Measurements from ENCODE around the gene KCNJ12.
"Not testable (repeated sequence)": the region's sequence is repeated elsewhere in the genome, so short reads cannot be mapped to it uniquely, and the experiment has no call there.

KCNJ12 gene

DNA sequence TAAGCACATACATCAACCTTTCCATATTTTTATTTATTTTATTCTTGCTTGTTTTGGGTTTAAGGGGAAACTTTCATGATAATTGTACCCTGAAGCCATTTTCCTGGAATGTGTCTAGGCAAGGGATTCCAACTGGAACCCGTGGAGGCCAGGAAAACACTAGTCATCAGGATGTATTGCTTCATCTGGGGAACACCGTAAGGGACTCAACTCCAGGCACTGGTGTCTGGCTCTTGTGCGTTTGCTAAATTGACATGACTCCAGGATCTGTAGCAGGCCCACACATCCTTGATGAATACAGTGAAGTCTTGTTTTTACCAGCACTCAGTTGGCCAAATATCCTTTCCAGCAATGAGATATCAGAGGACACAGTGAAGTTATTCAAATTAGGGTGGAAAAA lies 51.6 kb downstream of the KCNJ12 start:
- H3K4me3 ChIP-seq (ENCODE audit: low read length); H3K27ac ChIP-seq (ENCODE audit: low read depth, low read length); H3K9ac ChIP-seq (ENCODE audit: low read length); H3K27me3 ChIP-seq (ENCODE audit: control insufficient read depth, insufficient read depth, low read length); H3K4me1 ChIP-seq (ENCODE audit: control insufficient read depth, insufficient read depth, low read length); H3K36me3 ChIP-seq (ENCODE audit: control insufficient read depth, insufficient read depth, low read length): not testable (repeated sequence)

GRCh38 chr17:21428752-21429424 lies 52.7 kb downstream of the KCNJ12 start:
- H3K27ac ChIP-seq (ENCODE audit: low read depth, low read length); H3K9ac ChIP-seq (ENCODE audit: low read length); H3K27me3 ChIP-seq (ENCODE audit: control insufficient read depth, insufficient read depth, low read length); H3K4me1 ChIP-seq (ENCODE audit: control insufficient read depth, insufficient read depth, low read length); H3K4me3 ChIP-seq (ENCODE audit: low read length); H3K36me3 ChIP-seq (ENCODE audit: control insufficient read depth, insufficient read depth, low read length): not testable (repeated sequence)

DNA sequence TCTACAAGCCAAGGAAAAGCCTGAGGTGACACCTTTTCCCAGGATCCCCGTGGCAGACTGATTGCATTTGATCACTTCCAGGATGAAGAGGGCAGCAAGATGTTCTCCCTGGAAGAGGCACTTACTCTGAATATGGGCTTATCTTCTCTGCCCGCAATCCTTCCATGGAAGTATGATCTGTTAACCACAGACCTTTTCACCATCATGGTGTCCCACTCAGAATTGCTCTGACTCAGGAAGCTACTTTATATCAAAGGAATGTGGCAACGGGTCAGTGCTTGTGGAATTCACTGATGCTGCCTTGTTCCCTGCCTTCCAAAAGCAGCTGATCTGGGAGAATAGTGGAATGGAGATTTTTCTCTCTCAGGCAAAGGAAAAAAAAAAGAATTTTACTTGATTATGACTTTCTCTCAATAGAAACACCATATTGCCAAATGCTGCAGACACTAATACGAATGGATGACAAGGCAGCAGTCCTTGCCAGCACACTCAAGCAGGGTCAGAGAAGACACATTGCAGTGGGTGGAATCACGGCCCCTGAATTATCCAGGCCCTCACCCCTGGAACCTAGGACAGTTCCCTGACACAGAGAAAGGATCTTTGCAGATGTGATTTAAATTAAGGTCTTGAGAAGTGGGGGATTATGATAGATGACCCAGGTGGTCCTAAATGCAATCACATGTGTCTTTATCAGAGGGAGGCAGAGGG lies 53.9 kb downstream of the KCNJ12 start:
- not testable (repeated sequence) for H3K9ac ChIP-seq (ENCODE audit: low read length); H3K27me3 ChIP-seq (ENCODE audit: control insufficient read depth, insufficient read depth, low read length); H3K4me1 ChIP-seq (ENCODE audit: control insufficient read depth, insufficient read depth, low read length); H3K4me3 ChIP-seq (ENCODE audit: low read length); H3K27ac ChIP-seq (ENCODE audit: low read depth, low read length); H3K36me3 ChIP-seq (ENCODE audit: control insufficient read depth, insufficient read depth, low read length)

- H3K9ac ChIP-seq (ENCODE audit: low read length); H3K27me3 ChIP-seq (ENCODE audit: control insufficient read depth, insufficient read depth, low read length); H3K27ac ChIP-seq (ENCODE audit: low read depth, low read length); H3K4me3 ChIP-seq (ENCODE audit: low read length); H3K36me3 ChIP-seq (ENCODE audit: control insufficient read depth, insufficient read depth, low read length); H3K4me1 ChIP-seq (ENCODE audit: control insufficient read depth, insufficient read depth, low read length): not testable (repeated sequence)
Measured at GRCh38 chr17:21433971-21434370, 57.8 kb downstream of the KCNJ12 start.

- not testable (repeated sequence) for H3K27me3 ChIP-seq (ENCODE audit: control insufficient read depth, insufficient read depth, low read length); H3K36me3 ChIP-seq (ENCODE audit: control insufficient read depth, insufficient read depth, low read length); H3K9ac ChIP-seq (ENCODE audit: low read length); H3K4me3 ChIP-seq (ENCODE audit: low read length); H3K27ac ChIP-seq (ENCODE audit: low read depth, low read length); H3K4me1 ChIP-seq (ENCODE audit: control insufficient read depth, insufficient read depth, low read length)
Measured at GRCh38 chr17:21434976-21435375, 58.8 kb downstream of the KCNJ12 start.

GRCh38 chr17:21436481-21436880 lies 60.3 kb downstream of the KCNJ12 start:
- H3K27me3 ChIP-seq (ENCODE audit: control insufficient read depth, insufficient read depth, low read length), result not testable (repeated sequence)

GRCh38 chr17:21436883-21437836 lies 61.0 kb downstream of the KCNJ12 start:
- not testable (repeated sequence) for H3K27ac ChIP-seq (ENCODE audit: low read depth, low read length); H3K4me1 ChIP-seq (ENCODE audit: control insufficient read depth, insufficient read depth, low read length); H3K27me3 ChIP-seq (ENCODE audit: control insufficient read depth, insufficient read depth, low read length); H3K9ac ChIP-seq (ENCODE audit: low read length); H3K36me3 ChIP-seq (ENCODE audit: control insufficient read depth, insufficient read depth, low read length); H3K4me3 ChIP-seq (ENCODE audit: low read length)

More at GRCh38 chr17:21436481-21436880, 60.3 kb downstream of the KCNJ12 start:
- not testable (repeated sequence) for H3K4me1 ChIP-seq (ENCODE audit: control insufficient read depth, insufficient read depth, low read length); H3K36me3 ChIP-seq (ENCODE audit: control insufficient read depth, insufficient read depth, low read length); H3K27ac ChIP-seq (ENCODE audit: low read depth, low read length); H3K4me3 ChIP-seq (ENCODE audit: low read length); H3K9ac ChIP-seq (ENCODE audit: low read length)

DNA sequence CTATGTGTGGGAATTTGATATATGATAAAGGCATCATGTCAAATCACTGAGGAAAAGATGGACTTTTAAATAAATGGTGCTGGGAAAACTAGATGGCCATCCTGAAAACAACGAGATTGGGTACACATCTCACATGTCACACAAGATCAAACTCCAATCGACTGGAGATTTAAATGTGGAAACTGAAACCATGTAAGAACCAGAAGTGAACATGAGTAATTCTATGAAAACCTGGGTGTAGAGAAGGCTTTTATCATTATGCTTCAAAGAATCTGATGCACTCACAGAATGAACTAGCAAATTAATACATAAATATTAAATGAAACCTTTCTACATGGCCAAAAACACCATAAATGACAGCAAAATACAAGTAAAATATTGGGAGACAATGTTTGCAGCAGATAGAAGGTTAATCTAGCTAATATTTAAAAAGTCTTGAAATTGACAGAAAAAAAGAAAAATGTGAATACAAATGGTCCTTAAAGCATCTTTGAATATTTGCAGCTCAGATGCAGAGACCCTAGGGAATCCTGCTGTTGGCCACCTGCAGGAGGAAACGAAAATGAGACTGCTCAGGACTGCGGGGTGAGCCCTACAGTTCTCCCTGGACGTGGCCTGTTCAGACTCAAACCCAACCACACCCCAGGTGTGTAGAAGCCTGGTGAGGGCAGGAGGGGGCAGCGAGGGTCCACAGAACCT lies 62.3 kb downstream of the KCNJ12 start:
- H3K27me3 ChIP-seq (ENCODE audit: control insufficient read depth, insufficient read depth, low read length); H3K4me3 ChIP-seq (ENCODE audit: low read length); H3K36me3 ChIP-seq (ENCODE audit: control insufficient read depth, insufficient read depth, low read length); H3K4me1 ChIP-seq (ENCODE audit: control insufficient read depth, insufficient read depth, low read length); H3K27ac ChIP-seq (ENCODE audit: low read depth, low read length); H3K9ac ChIP-seq (ENCODE audit: low read length): not testable (repeated sequence)

GRCh38 chr17:21439015-21439336 lies 62.8 kb downstream of the KCNJ12 start:
- not testable (repeated sequence) for H3K4me1 ChIP-seq (ENCODE audit: control insufficient read depth, insufficient read depth, low read length); H3K4me3 ChIP-seq (ENCODE audit: low read length); H3K27ac ChIP-seq (ENCODE audit: low read depth, low read length); H3K27me3 ChIP-seq (ENCODE audit: control insufficient read depth, insufficient read depth, low read length); H3K36me3 ChIP-seq (ENCODE audit: control insufficient read depth, insufficient read depth, low read length); H3K9ac ChIP-seq (ENCODE audit: low read length)

- Histone ChIP-seq H3K4me3 (ENCODE audit: low read length) (no peak overlapping the region), H3K36me3 (ENCODE audit: control insufficient read depth, insufficient read depth, low read length) (no peaks in the 10 kb centered on the region), H3K9ac (ENCODE audit: low read length) (no peak overlapping the region), H3K27ac (ENCODE audit: low read depth, low read length) (no peak overlapping the region), H3K27me3 (ENCODE audit: control insufficient read depth, insufficient read depth, low read length) (no peaks in the 10 kb centered on the region), H3K4me1 (ENCODE audit: control insufficient read depth, insufficient read depth, low read length) (no peaks in the 10 kb centered on the region)
Measured at GRCh38 chr17:21445091-21445650, 69.0 kb downstream of the KCNJ12 start.

GRCh38 chr17:21447552-21447951 lies 71.4 kb downstream of the KCNJ12 start:
- H3K4me3 ChIP-seq (ENCODE audit: low read length); H3K4me1 ChIP-seq (ENCODE audit: control insufficient read depth, insufficient read depth, low read length); H3K27ac ChIP-seq (ENCODE audit: low read depth, low read length); H3K36me3 ChIP-seq (ENCODE audit: control insufficient read depth, insufficient read depth, low read length); H3K9ac ChIP-seq (ENCODE audit: low read length); H3K27me3 ChIP-seq (ENCODE audit: control insufficient read depth, insufficient read depth, low read length): not testable (repeated sequence)

GRCh38 chr17:21449891-21450290 lies 73.7 kb downstream of the KCNJ12 start:
- H3K27me3 ChIP-seq (ENCODE audit: control insufficient read depth, insufficient read depth, low read length), result not testable (repeated sequence)

More at GRCh38 chr17:21449891-21450290, 73.7 kb downstream of the KCNJ12 start:
- H3K27ac ChIP-seq (ENCODE audit: low read depth, low read length); H3K9ac ChIP-seq (ENCODE audit: low read length); H3K36me3 ChIP-seq (ENCODE audit: control insufficient read depth, insufficient read depth, low read length); H3K4me1 ChIP-seq (ENCODE audit: control insufficient read depth, insufficient read depth, low read length); H3K4me3 ChIP-seq (ENCODE audit: low read length): not testable (repeated sequence)
